Inflammatory macrophage treated with lipopolysaccharide for 1 hour (primary cell): ENCODE data around the gene ZNF91.
"Not testable (repeated sequence)": the region's sequence is repeated elsewhere in the genome, so short reads cannot be mapped to it uniquely, and the experiment has no call there.

Experiments
- DNase-seq, 2 donors: peaks; one replicate each; pipeline ENCODE4 v3.0.0-alpha.2; 2020 to 2022

The ZNF91 gene

DNA sequence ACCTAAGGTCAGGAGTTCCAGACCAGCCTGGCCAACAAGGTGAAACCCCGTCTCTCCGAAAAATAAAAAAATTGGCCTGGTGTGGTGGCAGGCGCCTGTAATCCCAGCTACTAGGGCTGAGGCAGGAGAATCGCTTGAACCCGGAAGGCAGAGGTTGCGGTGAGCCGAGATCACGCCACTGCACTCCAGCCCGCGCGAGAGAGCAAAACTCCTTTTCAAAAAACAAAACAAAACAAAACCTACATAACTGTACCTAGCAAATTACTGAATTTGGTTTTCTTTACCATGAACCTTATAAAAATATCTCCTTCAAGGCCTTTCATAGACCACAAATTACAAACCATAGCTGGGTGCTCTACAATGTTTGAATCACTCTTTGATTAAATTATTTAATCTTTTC, 760 bp downstream of the ZNF91 start:
- peak; percentile 9 to 12 for DNase-seq

- DNase-seq = no peak
Measured at GRCh38 chr19:23393121-23393520, 2.1 kb downstream of the ZNF91 start.

- DNase-seq = no peak
Measured at GRCh38 chr19:23391236-23391635, 4.0 kb downstream of the ZNF91 start.

DNA sequence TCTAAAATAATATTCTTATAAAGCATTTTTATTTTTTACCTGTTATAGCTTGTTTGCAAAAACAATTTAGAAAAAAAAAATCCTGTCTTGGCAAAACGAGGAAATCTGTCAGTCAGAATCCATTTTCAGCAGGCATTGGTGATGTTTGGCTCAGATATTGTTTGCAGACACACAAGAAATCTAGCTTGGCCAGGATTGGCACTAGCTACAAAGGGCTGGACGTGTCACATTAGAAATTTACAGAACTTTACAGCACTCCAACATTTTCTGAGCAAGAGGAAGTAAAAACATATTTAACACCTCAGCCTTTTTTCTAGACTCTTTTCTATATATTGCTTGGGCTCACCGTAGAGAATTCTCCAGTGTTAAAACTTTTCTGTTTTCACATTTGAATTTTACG, 9.9 kb downstream of the ZNF91 start:
- no peak for DNase-seq

GRCh38 chr19:23384858-23385257, 10.4 kb downstream of the ZNF91 start:
- no peak for DNase-seq

DNA sequence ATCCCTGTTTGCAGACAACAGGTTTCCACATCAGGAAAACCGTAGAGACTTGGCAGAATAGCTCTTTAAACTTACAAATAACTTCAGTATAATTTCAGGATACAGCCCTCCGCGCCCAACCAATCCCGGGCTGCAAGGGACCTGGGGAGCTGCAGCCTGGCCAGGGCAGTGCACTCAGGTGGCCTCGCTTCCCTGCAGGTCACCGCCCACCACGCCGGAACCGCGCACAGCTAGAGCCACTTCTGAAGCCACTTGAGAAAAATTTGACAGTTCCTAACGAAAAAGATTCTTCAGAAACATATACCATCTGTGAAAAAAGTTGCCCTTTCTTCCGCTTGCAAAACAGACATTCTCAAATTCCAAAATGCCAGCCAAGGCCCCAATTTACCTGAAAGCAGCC, 11.1 kb downstream of the ZNF91 start:
- DNase-seq = no peak

DNA sequence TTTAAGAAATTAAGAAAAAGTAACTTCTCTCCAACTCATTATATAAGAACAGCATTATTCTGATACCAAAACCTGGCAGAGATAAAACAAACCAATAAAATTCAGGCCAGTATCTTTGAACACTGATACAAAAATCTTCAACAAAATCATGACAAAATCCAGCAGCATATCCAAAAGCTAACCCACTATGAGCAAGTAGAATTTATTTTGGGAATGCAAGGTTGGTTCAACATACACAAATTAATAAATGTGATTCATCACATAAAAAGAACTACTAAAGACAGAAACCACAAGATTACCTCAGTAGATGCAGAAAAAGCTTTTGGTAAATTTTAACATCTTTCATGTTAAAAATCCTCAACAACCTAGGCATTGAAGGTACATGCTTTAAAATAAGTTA, 12.3 kb downstream of the ZNF91 start:
- DNase-seq = no peak

- no peak for DNase-seq
Measured at GRCh38 chr19:23381114-23381513, 14.2 kb downstream of the ZNF91 start.

DNA sequence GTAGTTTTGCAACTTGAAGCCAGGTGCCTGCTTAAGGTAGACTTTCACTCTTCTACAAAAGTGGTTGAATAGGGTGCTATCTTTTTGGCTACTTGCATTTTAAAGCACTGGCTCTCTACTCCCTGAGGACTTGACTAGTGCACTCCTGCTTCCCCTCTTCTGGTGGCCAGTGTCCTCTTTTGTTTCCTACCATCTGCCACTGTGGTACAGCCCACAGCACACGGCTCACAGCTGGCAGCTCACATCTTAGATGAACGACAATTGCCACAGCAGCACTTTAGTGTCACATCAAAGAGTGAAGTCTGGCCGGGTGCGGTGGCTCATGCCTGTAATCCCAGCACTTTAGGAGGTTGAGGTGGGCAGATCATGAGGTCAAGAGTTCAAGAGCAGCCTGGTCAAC, 15.6 kb downstream of the ZNF91 start:
- not testable (repeated sequence) for DNase-seq

- no peak for DNase-seq
Measured at GRCh38 chr19:23378948-23379347, 16.3 kb downstream of the ZNF91 start.

GRCh38 chr19:23377276-23377675, 18.0 kb downstream of the ZNF91 start:
- DNase-seq = no peak

DNA sequence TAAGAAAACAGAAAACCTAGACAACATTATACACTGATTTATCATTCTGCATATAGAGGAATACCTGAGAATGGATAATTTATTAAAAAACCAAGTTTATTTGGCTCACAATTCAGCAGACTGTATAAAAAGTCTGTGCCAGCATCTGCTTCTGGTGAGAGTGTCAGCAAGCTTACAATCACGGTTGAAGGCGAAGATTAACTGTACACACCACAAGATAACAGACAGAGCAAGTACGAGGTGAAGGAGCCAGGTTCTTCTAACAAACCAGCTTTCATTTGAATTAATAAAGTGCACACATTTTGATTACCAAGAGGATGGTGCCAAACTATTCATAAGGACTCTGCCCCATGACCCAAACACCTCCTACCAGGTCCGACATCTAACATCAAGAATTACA, 28.8 kb downstream of the ZNF91 start:
- no peak for DNase-seq

- not testable (repeated sequence) for DNase-seq
Measured at GRCh38 chr19:23366031-23366430, 29.2 kb downstream of the ZNF91 start.

DNA sequence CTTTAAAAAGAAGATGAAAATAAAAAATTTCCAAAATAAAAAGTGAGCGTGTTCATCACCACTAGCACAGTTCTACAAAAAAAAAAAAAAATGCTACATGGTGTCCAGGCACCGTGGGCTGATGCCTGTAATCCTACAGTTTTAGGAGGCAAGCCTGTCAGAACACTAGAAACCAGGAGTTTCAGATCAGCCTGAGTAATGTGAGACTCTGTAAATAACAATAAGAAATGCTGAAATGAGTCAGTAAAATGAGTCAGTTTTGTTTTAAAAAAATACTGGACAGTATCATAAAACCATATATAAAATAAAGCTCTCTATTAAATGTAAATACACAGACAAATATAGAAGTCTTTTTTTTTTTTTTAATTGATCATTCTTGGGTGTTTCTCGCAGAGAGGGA, 30.0 kb downstream of the ZNF91 start:
- DNase-seq = no peak

DNA sequence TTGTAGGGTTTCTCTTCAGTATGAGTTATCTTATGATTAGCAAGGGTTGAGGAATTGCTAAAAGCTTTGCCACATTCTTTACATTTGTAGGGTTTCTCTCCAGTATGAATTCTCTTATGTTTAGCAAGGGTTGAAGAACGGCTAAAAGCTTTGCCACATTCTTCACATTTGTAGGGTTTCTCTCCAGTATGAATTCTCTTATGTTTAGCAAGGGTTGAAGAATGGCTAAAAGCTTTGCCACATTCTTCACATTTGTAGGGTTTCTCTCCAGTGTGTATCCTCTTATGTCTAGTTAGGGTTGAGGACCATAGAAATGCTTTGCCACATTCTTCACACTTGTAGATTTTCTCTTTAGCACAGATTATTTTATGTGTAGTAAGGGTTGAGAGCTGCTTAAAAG, 33.4 kb downstream of the ZNF91 start:
- DNase-seq = not testable (repeated sequence)

GRCh38 chr19:23351806-23352205, 43.5 kb downstream of the ZNF91 start:
- DNase-seq = no peak

- no peak for DNase-seq
Measured at GRCh38 chr19:23346696-23347095, 48.6 kb downstream of the ZNF91 start.

DNA sequence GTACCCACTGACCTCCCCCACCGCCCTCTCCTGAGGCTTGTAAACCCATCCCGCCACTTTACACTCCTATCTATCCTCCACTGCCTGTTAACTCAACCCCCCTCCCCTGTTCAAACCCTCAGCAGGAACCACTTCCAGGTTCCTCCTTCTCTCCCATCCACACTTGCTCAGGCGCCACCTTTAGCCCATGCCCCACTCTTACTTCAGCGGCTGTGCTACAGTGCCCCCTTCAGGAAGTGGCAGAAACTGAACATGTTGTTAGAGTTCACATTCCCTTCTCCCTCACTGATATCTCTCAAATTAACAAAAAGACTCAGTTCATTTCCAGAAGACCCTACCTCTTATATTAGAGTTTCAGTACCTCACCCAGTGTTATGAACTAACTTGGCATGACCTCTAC, 49.4 kb downstream of the ZNF91 start:
- no peak for DNase-seq

GRCh38 chr19:23343434-23344010, 51.7 kb downstream of the ZNF91 start:
- DNase-seq = no peak

GRCh38 chr19:23328211-23328610, 67.1 kb downstream of the ZNF91 start:
- DNase-seq = no peak

- DNase-seq = no peak
Measured at GRCh38 chr19:23321953-23322549, 73.2 kb downstream of the ZNF91 start.

- not testable (repeated sequence) for DNase-seq
Measured at GRCh38 chr19:23321403-23321802, 73.9 kb downstream of the ZNF91 start.

- DNase-seq = not testable (repeated sequence)
Measured at GRCh38 chr19:23319571-23319970, 75.7 kb downstream of the ZNF91 start.

GRCh38 chr19:23318941-23319340, 76.3 kb downstream of the ZNF91 start:
- not testable (repeated sequence) for DNase-seq

DNA sequence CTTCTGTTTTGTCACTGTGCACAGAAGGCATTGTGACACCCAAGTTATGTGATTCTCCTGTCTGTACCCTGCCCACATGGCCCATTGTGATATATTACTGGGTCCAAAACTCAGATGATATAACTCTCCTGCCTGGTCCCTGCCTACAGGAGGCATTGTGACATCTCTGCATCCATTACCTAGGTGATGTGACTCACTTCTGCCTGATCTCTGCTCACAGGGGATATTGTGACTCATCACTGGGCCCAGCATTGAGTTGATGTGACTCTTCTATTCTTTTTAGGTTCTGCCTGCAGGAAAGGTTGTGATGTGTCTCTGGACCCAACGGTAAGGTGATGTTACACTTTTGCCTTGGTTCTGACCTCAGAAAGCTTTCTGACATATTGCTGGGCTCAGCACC, 77.1 kb downstream of the ZNF91 start:
- DNase-seq = no peak
